H1 (cell line): Measurements from ENCODE around the gene ZFAND3. TPM values are rescaled to one million over a fixed set of nuclear protein-coding genes. Genes with fewer than 3 reads are reported as not detected.

Experiments
- CTCF ChIA-PET: fragments of 300-600 bp; sonication (Branson Sonifier 250); formaldehyde crosslinking; loops from one replicate; lab custom pipeline; 2021; ENCODE audit not compliant: partially characterized antibody; lab: Charles Lee
- POLR2A ChIA-PET: fragments of 300-600 bp; sonication (Branson Sonifier 250); formaldehyde crosslinking; loops from one replicate; lab custom pipeline; 2021; ENCODE audit warnings: inconsistent platforms; ENCODE audit not compliant: partially characterized antibody; lab: Charles Lee
- DNase-seq, 2 experiments: peaks; one replicate each; pipeline versions ENCODE4 v3.0.0 to v3.0.0-alpha.2; 2010 to 2022; ENCODE audit warnings: low spot score in 2 of 2, low read depth in 1 of 2, mixed read lengths in 1 of 2
- FAIRE-seq: peaks from 2 replicates; lab custom pipeline; 2011; peaks lifted over from hg19 to GRCh38; lab: Jason Lieb, UNC
- H2AFZ ChIP-seq: 2 replicates; pipeline ENCODE4 v1.8.1; 2012; ENCODE audit warnings: low read length, inconsistent platforms
- H2AK5ac ChIP-seq: 2 replicates; pipeline ENCODE4 v1.6.1; 2013; ENCODE audit warnings: low read depth, low read length
- H2BK120ac ChIP-seq: replicated peaks from 2 replicates; pipeline ENCODE3; 2013; ENCODE audit warnings: low read depth, low read length, inconsistent platforms
- H2BK12ac ChIP-seq: 2 replicates; pipeline ENCODE4 v1.6.1; 2013; ENCODE audit warnings: low read depth, low read length
- H2BK15ac ChIP-seq: 2 replicates; pipeline ENCODE4 v1.6.1; 2013; ENCODE audit warnings: low read length
- H2BK20ac ChIP-seq: 2 replicates; pipeline ENCODE4 v1.6.1; 2013; ENCODE audit warnings: low read length
- H2BK5ac ChIP-seq: 2 replicates; pipeline ENCODE4 v1.6.1; 2013; ENCODE audit warnings: low read depth, low read length
- H3K14ac ChIP-seq: 2 replicates; pipeline ENCODE4 v1.6.1; 2013; ENCODE audit warnings: inconsistent platforms; ENCODE audit not compliant: insufficient read length
- H3K18ac ChIP-seq: 2 replicates; pipeline ENCODE4 v1.6.1; 2013; ENCODE audit warnings: low read length; ENCODE audit errors: extremely low read depth
- H3K23ac ChIP-seq: 2 replicates; pipeline ENCODE4 v1.6.1; 2013; ENCODE audit warnings: inconsistent platforms; ENCODE audit not compliant: insufficient read length
- H3K23me2 ChIP-seq: 2 replicates; pipeline ENCODE4 v1.6.1; 2013; ENCODE audit warnings: low read depth, low read length
- H3K27ac ChIP-seq: 2 replicates; pipeline ENCODE4 v1.6.1; 2011; ENCODE audit warnings: low read depth, low read length, inconsistent platforms
- H3K27me3 ChIP-seq, 4 experiments: replicated peaks in 1 of 4; 1 replicate in 1 of 4; 2 replicates in 3 of 4; pipeline versions ENCODE4 v1.6.1 to v1.8.1; 2011 to 2013; ENCODE audit warnings: low read length in 3 of 4, mild to moderate bottlenecking in 3 of 4, inconsistent platforms in 2 of 4, mixed read lengths in 2 of 4, moderate library complexity in 1 of 4; ENCODE audit not compliant: control insufficient read depth in 3 of 4, insufficient read depth in 3 of 4; ENCODE audit errors: extremely low read depth in 1 of 4
- H3K36me3 ChIP-seq, 4 experiments: 2 replicates each; pipeline versions ENCODE4 v1.6.1 to v1.8.1; 2011 to 2013; ENCODE audit warnings: mild to moderate bottlenecking in 4 of 4, low read length in 3 of 4, moderate library complexity in 2 of 4, control low read depth in 1 of 4, inconsistent platforms in 1 of 4; ENCODE audit not compliant: insufficient read depth in 4 of 4, control insufficient read depth in 2 of 4
- H3K4ac ChIP-seq: replicated peaks from 2 replicates; pipeline ENCODE3; 2013; ENCODE audit warnings: low read length, low read depth, mixed read lengths, inconsistent platforms; ENCODE audit not compliant: insufficient read length
- H3K4me1 ChIP-seq, 4 experiments: replicated peaks in 1 of 4; 1 replicate in 1 of 4; 2 replicates in 3 of 4; pipeline versions ENCODE4 v1.6.1 to v1.8.1; 2011 to 2013; ENCODE audit warnings: low read length in 3 of 4, inconsistent platforms in 2 of 4, mixed read lengths in 1 of 4; ENCODE audit not compliant: insufficient read depth in 4 of 4, control insufficient read depth in 3 of 4
- H3K4me2 ChIP-seq, 2 experiments: 2 replicates each; pipeline versions ENCODE4 v1.6.1 to v1.8.1; 2011 to 2013; ENCODE audit warnings: low read depth in 2 of 2, low read length in 2 of 2, control low read depth in 1 of 2, inconsistent platforms in 1 of 2, mild to moderate bottlenecking in 1 of 2; ENCODE audit not compliant: insufficient read depth in 1 of 2
- H3K4me3 ChIP-seq, 4 experiments: fragments of 200-600, 300-600 bp in 1 of 4; sonication (generic), shearing (Covaris generic), sonication (Bioruptor Twin) in 1 of 4; 2 replicates each; pipeline versions ENCODE4 v1.5.1 to v1.8.1; 2011 to 2016; ENCODE audit warnings: low read length in 4 of 4, low read depth in 3 of 4, control low read depth in 2 of 4, inconsistent platforms in 2 of 4, mild to moderate bottlenecking in 2 of 4, mixed read lengths in 1 of 4, moderate library complexity in 1 of 4; ENCODE audit not compliant: insufficient read depth in 2 of 4; ENCODE audit errors: extremely low read depth in 1 of 4
- H3K56ac ChIP-seq: replicated peaks from 2 replicates; pipeline ENCODE3; 2013; ENCODE audit warnings: low read depth, mild to moderate bottlenecking, mixed read lengths, low read length, inconsistent platforms; ENCODE audit not compliant: insufficient read length
- H3K79me1 ChIP-seq: 2 replicates; pipeline ENCODE4 v1.6.1; 2013; ENCODE audit warnings: low read depth, low read length, control low read depth
- H3K79me2 ChIP-seq, 2 experiments: 2 replicates each; pipeline versions ENCODE4 v1.6.1 to v1.8.1; 2012 to 2013; ENCODE audit warnings: low read length in 2 of 2, mild to moderate bottlenecking in 2 of 2, inconsistent platforms in 1 of 2; ENCODE audit not compliant: insufficient read depth in 2 of 2, control insufficient read depth in 1 of 2
- H3K9ac ChIP-seq, 4 experiments: replicated peaks in 1 of 4; 1 replicate in 1 of 4; 2 replicates in 3 of 4; pipeline versions ENCODE4 v1.6.1 to v1.8.1; 2011 to 2013; ENCODE audit warnings: low read depth in 3 of 4, low read length in 3 of 4, control low read depth in 2 of 4, mild to moderate bottlenecking in 2 of 4, moderate library complexity in 2 of 4, inconsistent platforms in 1 of 4; ENCODE audit errors: extremely low read depth in 1 of 4
- H3K9me3 ChIP-seq, 2 experiments: 2 replicates each; pipeline versions ENCODE4 v1.6.1 to v1.8.1; 2012 to 2013; ENCODE audit warnings: mild to moderate bottlenecking in 2 of 2, moderate library complexity in 2 of 2, control low read depth in 1 of 2, inconsistent platforms in 1 of 2, low read depth in 1 of 2, low read length in 1 of 2, mixed read lengths in 1 of 2; ENCODE audit not compliant: insufficient read depth in 2 of 2
- H4K20me1 ChIP-seq, 2 experiments: replicated peaks in 1 of 2; 2 replicates each; pipeline versions ENCODE3 to v1.8.1; 2011 to 2013; ENCODE audit warnings: inconsistent platforms in 2 of 2, low read length in 2 of 2, mild to moderate bottlenecking in 1 of 2; ENCODE audit not compliant: insufficient read depth in 2 of 2, control insufficient read depth in 1 of 2
- H4K5ac ChIP-seq: 2 replicates; pipeline ENCODE4 v1.6.1; 2013; ENCODE audit warnings: low read length, low read depth, mixed read lengths, inconsistent platforms; ENCODE audit not compliant: insufficient read length
- H4K8ac ChIP-seq: 2 replicates; pipeline ENCODE4 v1.8.0; 2013; ENCODE audit warnings: mild to moderate bottlenecking, moderate library complexity, low read length, inconsistent platforms; ENCODE audit not compliant: insufficient read depth; ENCODE audit errors: extremely low read depth
- H4K91ac ChIP-seq: replicated peaks from 2 replicates; pipeline ENCODE3; 2013; ENCODE audit warnings: low read length, mixed read lengths, inconsistent platforms; ENCODE audit not compliant: insufficient read length
- CHD2 ChIP-seq: IDR thresholded peaks from 2 replicates; pipeline ENCODE4 v1.6.1; 2012; ENCODE audit warnings: low read length, improper control_type of control experiment
- PHF8 ChIP-seq: fragments of 200-600 bp; sonication (generic); conservative IDR thresholded peaks from 2 replicates; pipeline ENCODE4 v1.7.1; 2012; ENCODE audit warnings: low read depth, mild to moderate bottlenecking, inconsistent platforms, low read length, moderate library complexity
- SAP30 ChIP-seq: fragments of 300-600 bp; sonication (generic); IDR thresholded peaks from 2 replicates; pipeline ENCODE4 v1.7.1; 2012; ENCODE audit warnings: low read length, moderate library complexity, mild to moderate bottlenecking, inconsistent platforms; ENCODE audit not compliant: insufficient read depth, insufficient replicate concordance
- SIN3A ChIP-seq, 2 experiments: IDR thresholded peaks in 1 of 2; conservative IDR thresholded peaks in 1 of 2; 2 replicates each; pipeline ENCODE4 v1.6.1; 2011 to 2012; ENCODE audit warnings: low read length in 2 of 2, improper control_type of control experiment in 1 of 2, low read depth in 1 of 2, mild to moderate bottlenecking in 1 of 2
- SUZ12 ChIP-seq: fragments of 200-600 bp; sonication (generic); IDR thresholded peaks from 2 replicates; pipeline ENCODE4 v1.6.1; 2012; ENCODE audit warnings: mild to moderate bottlenecking, inconsistent platforms, low read length, moderate library complexity, mixed read lengths
- TEAD4 ChIP-seq: IDR thresholded peaks from 2 replicates; pipeline ENCODE4 v1.6.1; 2012; ENCODE audit warnings: low read depth, low read length, inconsistent platforms, mixed read lengths
- WGBS, 2 experiments: shearing (Covaris generic) in 1 of 2; methylation state at CpG; one replicate each; pipeline versions ENCODE4 v1.1.6 to v1.1.7; 2013 to 2015; ENCODE audit warnings: low lambda C conversion rate in 2 of 2, mixed read lengths in 2 of 2, inconsistent platforms in 1 of 2, low coverage in 1 of 2, missing lambda C conversion rate in 1 of 2; ENCODE audit not compliant: insufficient replicate concordance in 2 of 2, insufficient coverage in 1 of 2, insufficient read length in 1 of 2; ENCODE audit errors: extremely low coverage in 1 of 2, missing lambda C conversion rate in 1 of 2; 5-methylcytosine and 5-hydroxymethylcytosine counted together
- polyA plus RNA-seq, 7 experiments: library from polyadenylated mRNA; depleted of rRNA in 3 of 7; stranded (reverse) in 5 of 7; unstranded in 2 of 7; fragments of >200 nt in 5 of 7; fragments of 200-250 nt in 2 of 7; gene quantifications; 1 replicate in 5 of 7; 2 replicates in 1 of 7; 4 replicates in 1 of 7; pipeline versions ENCODE4 v1.2.1 to v1.2.3, GENCODE V29; 2011 to 2013; ENCODE audit warnings: missing spikeins in 2 of 7, mixed read lengths in 2 of 7
- total RNA-seq: library from RNA; stranded (reverse); fragmentation: NEBNext Ultra II Directional; extraction: Animal tissue kit (Norgen Biotek cat#: 25700); gene quantifications from 2 replicates; pipeline ENCODE4 v1.2.1, GENCODE V29; 2021
- TF ChIP-seq, protein P1 (sequence below): IDR thresholded peaks from 2 replicates; pipeline ENCODE4 v1.6.1; 2011; ENCODE audit warnings: low read length, improper control_type of control experiment
- TF ChIP-seq, protein P2 (sequence below): IDR thresholded peaks from 2 replicates; pipeline ENCODE4 v1.6.1; 2012; ENCODE audit warnings: low read length, inconsistent platforms
- TF ChIP-seq, protein P3 (sequence below): IDR thresholded peaks from 2 replicates; pipeline ENCODE4 v1.6.1; 2012; ENCODE audit warnings: inconsistent platforms

ZFAND3 gene
- total and polyA plus RNA-seq, 2 of the 8 experiments (the other 6 are each of a cell fraction or from before 2014, with no cell fraction given): 13.0 to 51.3 TPM

DNA sequence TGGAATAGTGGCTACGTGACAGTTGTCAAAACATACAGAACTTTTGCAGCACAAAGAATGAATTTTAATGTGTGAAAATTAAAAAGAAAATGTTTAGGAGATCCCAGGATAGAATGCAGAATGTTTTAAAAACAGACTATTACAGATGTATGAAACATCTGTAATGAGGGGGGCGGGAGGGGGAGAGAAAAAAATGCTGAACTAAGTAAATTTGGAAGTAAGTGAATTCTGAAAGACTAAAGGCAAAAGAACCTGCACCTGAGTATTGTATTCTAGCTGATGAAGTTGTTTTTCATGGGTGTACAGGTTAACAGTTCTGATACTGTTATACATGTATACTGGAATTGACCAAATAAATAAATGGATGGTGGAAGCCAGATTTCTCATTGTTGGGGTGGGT, 178.8 kb downstream of the ZFAND3 start:
- TF ChIP-seq TEAD4 (no peak), SAP30 (no peak), CHD2 (no peak), SIN3A (conservative IDR thresholded peaks at IDR 0.05 in 1 of 2, IDR thresholded peaks at IDR 0.05 in 1 of 2; ENCODE audit: low read depth in 1 of 2, low read length in 2 of 2) (no peak), SUZ12 (no peak), PHF8 (no peak)
- TF ChIP-seq, protein P1, sequence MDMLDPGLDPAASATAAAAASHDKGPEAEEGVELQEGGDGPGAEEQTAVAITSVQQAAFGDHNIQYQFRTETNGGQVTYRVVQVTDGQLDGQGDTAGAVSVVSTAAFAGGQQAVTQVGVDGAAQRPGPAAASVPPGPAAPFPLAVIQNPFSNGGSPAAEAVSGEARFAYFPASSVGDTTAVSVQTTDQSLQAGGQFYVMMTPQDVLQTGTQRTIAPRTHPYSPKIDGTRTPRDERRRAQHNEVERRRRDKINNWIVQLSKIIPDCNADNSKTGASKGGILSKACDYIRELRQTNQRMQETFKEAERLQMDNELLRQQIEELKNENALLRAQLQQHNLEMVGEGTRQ: no peak
- TF ChIP-seq, protein P2, sequence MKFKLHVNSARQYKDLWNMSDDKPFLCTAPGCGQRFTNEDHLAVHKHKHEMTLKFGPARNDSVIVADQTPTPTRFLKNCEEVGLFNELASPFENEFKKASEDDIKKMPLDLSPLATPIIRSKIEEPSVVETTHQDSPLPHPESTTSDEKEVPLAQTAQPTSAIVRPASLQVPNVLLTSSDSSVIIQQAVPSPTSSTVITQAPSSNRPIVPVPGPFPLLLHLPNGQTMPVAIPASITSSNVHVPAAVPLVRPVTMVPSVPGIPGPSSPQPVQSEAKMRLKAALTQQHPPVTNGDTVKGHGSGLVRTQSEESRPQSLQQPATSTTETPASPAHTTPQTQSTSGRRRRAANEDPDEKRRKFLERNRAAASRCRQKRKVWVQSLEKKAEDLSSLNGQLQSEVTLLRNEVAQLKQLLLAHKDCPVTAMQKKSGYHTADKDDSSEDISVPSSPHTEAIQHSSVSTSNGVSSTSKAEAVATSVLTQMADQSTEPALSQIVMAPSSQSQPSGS: no peak
- TF ChIP-seq, protein P3, sequence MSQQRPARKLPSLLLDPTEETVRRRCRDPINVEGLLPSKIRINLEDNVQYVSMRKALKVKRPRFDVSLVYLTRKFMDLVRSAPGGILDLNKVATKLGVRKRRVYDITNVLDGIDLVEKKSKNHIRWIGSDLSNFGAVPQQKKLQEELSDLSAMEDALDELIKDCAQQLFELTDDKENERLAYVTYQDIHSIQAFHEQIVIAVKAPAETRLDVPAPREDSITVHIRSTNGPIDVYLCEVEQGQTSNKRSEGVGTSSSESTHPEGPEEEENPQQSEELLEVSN: no peak
- Histone ChIP-seq H3K23me2 (no peaks in the 10 kb centered on the region), H3K9me3 (no peaks in the 10 kb centered on the region), H3K9ac (no peak overlapping the region), H3K4ac (no peak overlapping the region), H4K91ac (no peak overlapping the region), H4K8ac (no peak overlapping the region), H3K36me3 (no peaks in the 10 kb centered on the region), H3K79me1 (no peaks in the 10 kb centered on the region), H3K23ac (no peak overlapping the region), H3K27ac (no peak overlapping the region), H3K18ac (no peak overlapping the region), H3K4me2 (no peak overlapping the region), H2BK5ac (no peak overlapping the region), H3K56ac (no peak overlapping the region), H2AK5ac (no peak overlapping the region), H4K5ac (no peak overlapping the region), H3K4me3 (no peak overlapping the region), H3K4me1 (peaks cover 0 to 5% (median 3%) of the 10 kb centered on the region in 4 experiments; a peak in 5 of 7 replicates), H3K79me2 (peaks cover 0 to 38% of the 10 kb centered on the region in 2 experiments; a peak in 1 of 4 replicates), H3K14ac (no peak overlapping the region), H2BK120ac (no peak overlapping the region), H2BK20ac (no peak overlapping the region), H4K20me1 (peaks cover 1 to 5% of the 10 kb centered on the region in 2 experiments), H3K27me3 (no peaks in the 10 kb centered on the region), H2BK15ac (no peak overlapping the region), H2BK12ac (no peak overlapping the region), H2AFZ (no peak overlapping the region)
- no peak for FAIRE-seq
- ChIA-PET CTCF (no interaction called here), POLR2A (no interaction called here)
- WGBS, 2 experiments: 94% methylated on average over 2 of the region's 2 CpGs; no CpG with 5 or more reads in 1 of the 2 experiments
- no peak for DNase-seq
